GM21423 (cell line): Measurements from ENCODE around the gene SCN1A.
A peak's percentile ranks its signal among the peaks of the same experiment; 100 is the strongest.
"Not testable (repeated sequence)": the region's sequence is repeated elsewhere in the genome, so short reads cannot be mapped to it uniquely, and the experiment has no call there.

Experiments used
- ATAC-seq: cut with Tn5 transposase; IDR thresholded peaks from one replicate; pipeline ENCODE4 v1.9.1; 2021; ENCODE audit warnings: mild to moderate bottlenecking, moderate library complexity; ENCODE audit not compliant: unreplicated experiment

SCN1A gene

GRCh38 chr2:165989851-165990250 is 138.0 kb downstream of the SCN1A start:
- ATAC-seq = no peak

DNA sequence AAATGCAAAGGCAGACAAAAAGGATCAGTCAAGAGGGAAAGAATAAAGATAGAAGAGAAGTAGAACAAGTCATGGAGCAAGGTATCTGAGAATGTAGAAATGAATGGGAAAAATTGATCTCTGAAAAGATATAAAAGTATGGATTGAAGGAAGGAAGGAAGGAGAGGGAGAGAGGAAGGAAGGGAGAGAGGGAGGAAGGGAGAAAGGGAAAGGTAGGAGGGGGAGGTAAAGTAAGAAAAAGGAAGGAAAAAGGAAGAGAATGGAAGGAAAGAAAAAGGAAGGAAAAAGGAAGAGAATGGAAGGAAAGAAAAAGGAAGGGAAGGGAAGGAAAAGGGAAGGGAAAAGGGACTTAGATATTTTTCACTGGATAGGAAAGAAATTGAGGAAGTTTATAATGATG is 142.7 kb downstream of the SCN1A start:
- no peak for ATAC-seq

DNA sequence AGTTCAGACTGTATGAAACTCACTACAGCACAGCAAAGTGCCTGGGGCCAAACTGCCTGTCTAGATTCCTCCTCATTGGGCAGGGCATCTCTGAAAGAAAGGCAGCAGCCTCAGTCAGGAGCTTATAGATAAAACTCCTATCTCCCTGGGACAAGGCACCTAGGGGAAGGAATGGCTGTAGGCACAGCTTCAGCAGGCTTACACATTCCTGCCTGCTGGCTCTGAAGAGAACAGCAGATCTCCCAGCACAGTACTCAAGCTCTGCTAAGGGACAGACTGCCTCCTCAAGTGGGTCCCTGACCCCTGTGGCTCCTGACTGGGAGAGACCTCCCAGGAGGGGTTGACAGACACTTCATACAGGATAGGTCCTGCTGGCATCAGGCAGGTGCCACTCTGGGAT is 155.7 kb downstream of the SCN1A start:
- ATAC-seq = not testable (repeated sequence)

DNA sequence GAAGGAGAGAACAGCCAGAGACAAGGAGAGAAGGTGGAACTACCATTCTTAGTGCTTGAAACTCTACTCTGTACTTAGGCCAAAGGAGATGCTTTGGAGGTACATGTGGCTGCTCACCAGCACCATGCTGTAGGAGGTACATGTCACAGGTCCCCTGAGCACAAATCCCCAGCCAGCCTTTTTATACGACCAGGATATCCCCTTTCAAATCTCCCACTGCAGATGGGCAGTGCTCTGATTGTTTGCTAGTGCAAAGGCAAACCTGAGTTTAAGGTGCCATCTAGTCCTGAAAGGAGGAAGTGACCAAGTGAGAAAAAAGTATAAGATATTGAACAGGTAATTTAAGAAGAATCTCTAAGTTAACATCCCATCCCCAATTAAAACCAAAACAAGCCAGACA is 157.2 kb downstream of the SCN1A start:
- ATAC-seq = no peak

DNA sequence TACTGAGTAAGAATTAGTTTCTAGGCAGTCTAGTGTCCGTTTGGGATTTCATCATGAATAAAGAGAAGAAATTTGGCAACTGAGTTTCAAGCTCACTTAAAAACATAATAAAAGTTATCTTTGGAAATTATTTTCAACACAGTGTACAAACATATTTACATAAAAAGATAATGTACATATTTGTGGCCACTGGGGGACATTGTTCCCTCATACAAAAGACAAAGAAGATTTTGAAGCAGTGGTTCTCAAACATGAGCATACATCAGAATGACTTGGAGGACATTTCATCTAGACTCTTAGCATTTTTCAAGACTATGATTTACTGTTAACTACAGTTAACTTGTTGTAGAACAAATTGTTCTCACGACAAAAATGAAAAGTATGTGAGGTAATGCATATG is 158.6 kb downstream of the SCN1A start:
- no peak for ATAC-seq

DNA sequence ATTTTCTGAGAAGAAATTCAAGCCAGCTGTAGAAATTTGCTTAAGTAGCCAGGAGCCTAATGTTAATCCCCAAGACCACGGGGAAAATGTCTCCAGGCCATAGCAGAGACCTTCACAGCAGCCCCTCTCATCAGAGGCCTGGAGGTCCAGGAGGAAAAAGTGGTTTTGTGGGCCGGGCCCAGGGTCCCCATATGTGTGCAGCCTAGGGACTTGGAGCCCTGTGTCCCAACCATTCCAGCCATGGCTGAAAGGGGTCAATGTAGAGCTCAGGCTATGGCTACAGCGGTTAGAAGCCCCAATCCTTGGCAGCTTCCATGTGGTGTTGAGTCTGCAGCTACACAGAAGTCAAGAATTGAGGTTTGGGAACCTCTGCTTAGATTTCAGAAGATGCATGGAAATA is 160.1 kb downstream of the SCN1A start:
- ATAC-seq = no peak

- ATAC-seq = no peak
These were observed 166.0 kb downstream of the SCN1A start for GRCh38 chr2:165961818-165962217.

DNA sequence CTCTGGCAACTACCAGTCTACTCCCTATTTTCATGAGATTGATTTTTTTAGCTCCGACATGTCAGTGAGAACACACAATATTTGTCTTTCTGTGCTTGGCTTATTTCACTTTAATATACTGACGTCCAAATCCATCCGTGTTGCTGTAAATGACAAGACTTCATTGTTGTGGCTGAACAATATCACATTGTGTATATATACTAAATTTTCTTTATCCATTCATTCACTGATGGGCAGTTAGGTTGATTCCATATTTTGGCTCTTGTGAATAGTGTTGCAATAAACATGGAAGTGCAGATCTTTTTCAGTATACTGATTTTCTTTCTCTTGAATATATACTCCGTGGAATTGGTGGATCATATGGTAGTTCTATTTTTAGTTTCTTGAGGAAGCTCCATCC is 168.4 kb downstream of the SCN1A start:
- ATAC-seq = no peak

DNA sequence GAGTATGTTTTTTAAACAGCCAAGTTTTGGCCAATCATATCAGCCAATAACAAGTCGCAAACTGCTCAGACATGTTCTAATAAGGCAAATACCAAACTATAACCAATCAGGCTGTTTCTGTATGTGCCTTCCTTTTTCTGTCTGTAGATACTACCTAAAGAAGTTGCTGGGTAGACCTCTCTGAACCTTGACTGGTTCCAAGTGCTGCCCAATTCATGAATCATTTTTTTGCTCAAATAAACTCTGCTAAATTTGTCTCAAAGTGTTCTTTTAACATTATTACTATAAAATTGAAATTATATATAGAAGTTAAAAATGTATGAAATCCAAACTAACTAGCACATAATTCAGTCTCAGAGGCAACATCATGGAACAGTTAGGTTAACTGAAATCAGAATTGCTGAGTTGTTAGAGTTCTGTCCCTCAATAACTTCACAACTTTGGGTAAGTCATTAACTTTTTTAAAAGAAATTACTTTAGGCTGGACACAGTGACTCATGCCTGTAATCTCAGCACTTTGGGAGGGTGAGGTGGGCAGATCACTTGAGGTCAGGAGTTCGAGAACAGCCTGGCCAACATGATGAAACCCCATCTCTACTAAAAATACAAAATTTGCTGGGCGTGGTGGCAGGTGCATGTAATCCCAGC is 169.4 kb downstream of the SCN1A start:
- ATAC-seq = no peak

- no peak for ATAC-seq
These were observed 170.7 kb downstream of the SCN1A start for GRCh38 chr2:165957030-165957675.

GRCh38 chr2:165953655-165954606 is 173.9 kb downstream of the SCN1A start, which contains the start of gene TTC21B:
Gene TTC21B (minus strand): TSS chr2:165953776. CDS start chr2:165953705, 71 bp downstream.
- peak; percentile 94 for ATAC-seq

DNA sequence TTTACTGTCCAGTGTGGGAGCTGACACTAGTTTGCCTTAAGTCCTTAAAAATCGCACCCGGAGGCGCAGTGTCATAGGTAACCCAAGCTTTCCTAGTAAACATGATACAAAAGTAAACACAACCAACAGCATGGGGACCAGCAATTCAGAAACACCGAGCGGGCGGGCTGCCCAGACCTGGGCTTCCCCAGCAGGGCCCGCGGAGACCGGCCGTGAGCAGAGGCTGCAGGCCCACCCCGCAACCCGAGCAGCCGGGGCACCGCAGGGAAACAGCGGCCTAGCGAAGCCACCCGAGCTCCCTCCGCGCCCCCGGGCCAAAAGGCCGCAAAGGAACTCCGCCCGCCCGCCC is 174.5 kb downstream of the SCN1A start:
- peak; percentile 32 for ATAC-seq

DNA sequence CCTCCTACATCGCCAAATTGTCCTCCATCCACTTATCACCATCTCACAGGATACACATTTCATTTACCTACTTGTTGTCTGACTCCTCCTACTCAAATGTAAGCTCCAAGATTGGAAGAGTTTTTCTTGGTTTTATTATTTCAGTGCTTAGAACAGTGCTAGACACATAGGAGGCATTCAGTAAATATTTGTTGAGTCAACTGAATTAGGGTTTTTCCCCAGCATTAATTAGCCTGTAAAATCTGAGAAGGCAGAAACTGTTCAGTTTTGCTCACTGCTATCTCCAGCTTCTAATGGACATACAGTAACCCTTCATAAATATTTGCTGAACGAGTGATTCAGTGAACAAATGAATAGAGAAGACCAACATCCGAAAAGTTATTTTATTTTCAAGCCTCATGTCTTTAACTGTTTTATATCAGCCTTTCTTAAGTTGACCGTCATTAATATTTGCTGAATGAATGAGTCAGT is 175.0 kb downstream of the SCN1A start:
- no peak for ATAC-seq

DNA sequence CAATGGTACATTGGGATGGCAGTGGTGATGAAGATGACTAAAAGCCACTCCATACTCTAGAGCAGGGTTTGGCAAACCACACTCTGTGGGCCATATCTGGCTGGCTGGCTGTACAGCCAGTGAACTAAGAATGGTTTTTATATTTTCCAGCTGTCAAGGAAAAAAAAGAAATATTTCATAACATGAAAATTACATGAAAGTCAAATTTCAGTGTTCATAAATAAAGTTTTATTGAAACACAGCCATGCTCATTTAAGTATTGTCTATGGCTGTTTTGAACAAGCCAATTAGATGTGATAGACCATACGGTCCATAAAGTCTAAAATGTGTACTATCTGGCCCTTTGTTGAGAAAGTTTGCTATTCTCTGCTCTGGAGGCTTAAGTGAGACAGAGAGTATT is 175.7 kb downstream of the SCN1A start:
- ATAC-seq = no peak

DNA sequence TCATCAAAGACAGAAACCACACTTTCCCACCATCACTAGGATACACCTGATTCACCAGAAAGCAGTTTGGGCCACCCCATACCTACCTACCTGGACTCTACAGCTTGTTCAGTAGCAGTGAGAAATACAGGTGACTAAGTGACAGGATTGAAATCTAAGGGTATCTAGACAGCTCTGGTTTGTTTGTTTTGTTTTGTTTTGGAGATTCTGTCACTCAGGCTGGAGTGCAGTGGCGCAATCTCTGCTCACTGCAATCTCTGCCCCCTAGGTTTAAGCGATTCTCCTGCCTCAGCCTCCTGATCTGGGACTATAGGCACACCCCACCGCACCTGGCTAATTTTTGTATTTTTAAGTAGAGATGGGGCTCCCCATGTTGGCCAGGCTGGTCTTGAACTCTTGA is 177.4 kb downstream of the SCN1A start:
- no peak for ATAC-seq

- ATAC-seq = no peak
These were observed 186.0 kb downstream of the SCN1A start for GRCh38 chr2:165941827-165942226.

DNA sequence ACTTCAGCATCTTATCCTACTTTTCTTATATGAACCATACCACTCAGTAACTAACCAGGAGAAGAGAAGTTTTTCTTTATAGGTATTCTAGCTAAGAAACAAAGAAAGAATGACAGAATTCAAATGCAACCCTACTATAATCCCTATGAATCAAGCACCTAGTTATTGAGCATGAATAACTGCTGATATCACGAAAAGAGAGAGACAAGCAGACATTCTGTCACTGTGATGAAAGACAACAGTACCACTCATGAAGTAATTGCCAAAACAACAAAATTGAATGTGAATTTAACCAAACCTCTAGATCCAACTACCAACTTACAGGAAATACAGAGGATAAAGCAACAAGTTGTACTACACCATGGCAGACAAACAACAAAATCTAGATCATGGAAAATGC is 189.6 kb downstream of the SCN1A start:
- no peak for ATAC-seq
